Panc1 (cell line): ENCODE results near the gene CLSTN2. TPM values are rescaled to one million over a fixed set of nuclear protein-coding genes. Genes with fewer than 3 reads are reported as not detected.

ENCODE experiments used
- ATAC-seq: fragments of 200-7000 bp; cut with Tn5 transposase; 2 replicates; pipeline ENCODE4 v1.9.1; 2020; ENCODE audit warnings: mild to moderate bottlenecking, moderate library complexity
- BruUV-seq: library from RNA; stranded (reverse); fragments of 400-500 nt; replicated peaks from 2 replicates; lab custom pipeline; 2021; lab: Mats Ljungman, UMichigan
- CTCF ChIA-PET: fragments of 300-600 bp; sonication (Branson Sonifier 250); formaldehyde crosslinking; loops from one replicate; lab custom pipeline; 2022; ENCODE audit warnings: antibody characterized with exemption; lab: Charles Lee
- POLR2A ChIA-PET: fragments of 300-600 bp; sonication (Branson Sonifier 250); formaldehyde crosslinking; loops from one replicate; lab custom pipeline; 2022; ENCODE audit warnings: antibody characterized with exemption; lab: Charles Lee
- DNase-seq: peaks from one replicate; pipeline ENCODE4 v3.0.0-alpha.2; 2010; ENCODE audit warnings: low read depth, low spot score
- H3K27ac ChIP-seq: 2 replicates; pipeline ENCODE4 v1.5.1; 2011; ENCODE audit warnings: mild to moderate bottlenecking, low read length, inconsistent platforms
- H3K27me3 ChIP-seq: fragments of 200-500 bp; sonication (Bioruptor generic); 2 replicates; pipeline ENCODE4 v1.6.0; 2014; ENCODE audit warnings: low read length, inconsistent platforms; ENCODE audit not compliant: control insufficient read depth, insufficient read depth
- H3K36me3 ChIP-seq: fragments of 200-500 bp; sonication (Bioruptor generic); 2 replicates; pipeline ENCODE4 v1.5.1; 2014; ENCODE audit warnings: inconsistent platforms, mild to moderate bottlenecking, low read length, moderate library complexity; ENCODE audit not compliant: control insufficient read depth, insufficient read depth
- H3K4me1 ChIP-seq: 2 replicates; pipeline ENCODE4 v1.5.1; 2011; ENCODE audit warnings: inconsistent platforms, mild to moderate bottlenecking, low read length, moderate library complexity; ENCODE audit not compliant: control insufficient read depth, insufficient read depth
- H3K4me3 ChIP-seq, 2 experiments: 2 replicates each; pipeline ENCODE4 v1.5.1; 2011 to 2012; ENCODE audit warnings: low read depth in 2 of 2, low read length in 2 of 2, mild to moderate bottlenecking in 2 of 2, inconsistent platforms in 1 of 2, moderate library complexity in 1 of 2
- H3K9me3 ChIP-seq: fragments of 200-500 bp; sonication (Bioruptor generic); 2 replicates; pipeline ENCODE4 v1.5.1; 2014; ENCODE audit warnings: low read depth, mild to moderate bottlenecking, inconsistent platforms, low read length, moderate library complexity; ENCODE audit not compliant: control insufficient read depth, insufficient read depth
- CTCF ChIP-seq: fragments of 450-650 bp; IDR thresholded peaks from 2 replicates; pipeline ENCODE4 v1.5.1; 2017; ENCODE audit warnings: mild to moderate bottlenecking
- POLR2AphosphoS5 ChIP-seq: IDR thresholded peaks from 2 replicates; pipeline ENCODE4 v1.6.1; 2012; ENCODE audit warnings: mild to moderate bottlenecking, low read depth, low read length, moderate library complexity
- REST ChIP-seq, 2 experiments: IDR thresholded peaks; 2 replicates each; pipeline ENCODE4 v1.6.1; 2011 to 2012; ENCODE audit warnings: low read depth in 2 of 2, control low read depth in 1 of 2, low read length in 1 of 2, mild to moderate bottlenecking in 1 of 2, moderate library complexity in 1 of 2; ENCODE audit not compliant: insufficient read depth in 1 of 2
- SIN3A ChIP-seq: IDR thresholded peaks from 2 replicates; pipeline ENCODE4 v1.6.1; 2012; ENCODE audit warnings: low read depth, mild to moderate bottlenecking, low read length, moderate library complexity, borderline replicate concordance; ENCODE audit not compliant: insufficient read depth
- TCF7L2 ChIP-seq: IDR thresholded peaks from 2 replicates; pipeline ENCODE4 v1.6.1; 2011; ENCODE audit warnings: mild to moderate bottlenecking, low read depth, low read length, inconsistent platforms
- in situ Hi-C: cut with HindIII; loops from 2 replicates; pipeline ENCODE4 v1.10.0; 2016; ENCODE audit warnings: low sequenced_read_pairs, low pct_unique_long_range_greater_than_20kb
- intact Hi-C: fragments of 100-400 bp; cut with micrococcal nuclease; formaldehyde crosslinking; loops from one replicate; pipeline ENCODE4 v1.10.0; 2022; ENCODE audit not compliant: unreplicated experiment
- total RNA-seq: library from RNA; stranded (reverse); gene quantifications from one replicate; pipeline ENCODE4 v1.2.1, GENCODE V29; 2021; ENCODE audit not compliant: unreplicated experiment

Gene CLSTN2
- total RNA-seq, 1 experiment from 2014 or later = 0.03 TPM

GRCh38 chr3:140593766-140594165 is 658.8 kb downstream of the CLSTN2 start:
- DNase-seq (no peak), ATAC-seq (no peak)
- Histone ChIP-seq H3K27me3 (no peaks in the 10 kb centered on the region), H3K36me3 (no peaks in the 10 kb centered on the region), H3K4me1 (no peaks in the 10 kb centered on the region), H3K27ac (no peak overlapping the region), H3K9me3 (no peaks in the 10 kb centered on the region), H3K4me3 (no peak overlapping the region)
- in situ Hi-C loops (no loop called here), intact Hi-C loops (no loop called here)
- POLR2A ChIA-PET = no interaction called here
- CTCF ChIA-PET = no interaction called here
- BruUV-seq = no TSS peak
- TF ChIP-seq CTCF (no peak), POLR2AphosphoS5 (no peak), SIN3A (no peak), REST (IDR thresholded peaks at IDR 0.05; ENCODE audit: insufficient read depth in 1 of 2, low read depth in 2 of 2, low read length in 1 of 2) (no peak), TCF7L2 (no peak)

- ATAC-seq = no peak
- Histone ChIP-seq H3K4me3 (no peak overlapping the region), H3K4me1 (no peaks in the 10 kb centered on the region), H3K9me3 (no peaks in the 10 kb centered on the region), H3K27ac (no peak overlapping the region), H3K36me3 (no peaks in the 10 kb centered on the region), H3K27me3 (no peaks in the 10 kb centered on the region)
- no peak for TF ChIP-seq SIN3A
- TF ChIP-seq POLR2AphosphoS5 = no peak
- no TSS peak for BruUV-seq
- in situ Hi-C loops (no loop called here), intact Hi-C loops (no loop called here)
- ChIA-PET CTCF (no interaction called here), POLR2A (no interaction called here)
- DNase-seq = no peak
These were observed 660.3 kb downstream of the CLSTN2 start for GRCh38 chr3:140595295-140595694.

- ATAC-seq = no peak
- in situ Hi-C loops (no loop called here), intact Hi-C loops (no loop called here)
These were observed 662.4 kb downstream of the CLSTN2 start for GRCh38 chr3:140597364-140597763.

More at GRCh38 chr3:140597364-140597763, 662.4 kb downstream of the CLSTN2 start:
- Histone ChIP-seq H3K36me3 (no peaks in the 10 kb centered on the region), H3K27me3 (no peaks in the 10 kb centered on the region), H3K4me3 (no peak overlapping the region), H3K9me3 (no peaks in the 10 kb centered on the region), H3K27ac (no peak overlapping the region), H3K4me1 (no peaks in the 10 kb centered on the region)
- no TSS peak for BruUV-seq
- no peak for TF ChIP-seq CTCF
- TF ChIP-seq SIN3A = no peak
- TF ChIP-seq REST (IDR thresholded peaks at IDR 0.05; ENCODE audit: insufficient read depth in 1 of 2, low read depth in 2 of 2, low read length in 1 of 2) = no peak
- no peak for TF ChIP-seq TCF7L2
- TF ChIP-seq POLR2AphosphoS5 = no peak
- ChIA-PET POLR2A (no interaction called here), CTCF (no interaction called here)
- no peak for DNase-seq
